Psoas muscle (tissue), 8 donors: ENCODE data around the gene RAB11FIP4. TPM values are rescaled to one million over a fixed set of nuclear protein-coding genes. Genes with fewer than 3 reads are reported as not detected.

Experiments
- ATAC-seq, 4 donors: fragments of 200-7000 bp; cut with Tn5 transposase; one replicate each; pipeline ENCODE4 v1.9.1; 2020; ENCODE audit warnings: moderate library complexity in 3 of 4, mild to moderate bottlenecking in 2 of 4
- DNase-seq, 2 donors: peaks; one replicate each; pipeline ENCODE4 v3.0.0-alpha.2; 2020
- H3K27ac ChIP-seq: fragments of 200-600 bp; one replicate; pipeline ENCODE4 v1.8.0; 2022
- H3K27me3 ChIP-seq, 3 donors: fragments of 200-600 bp in 1 of 3; one replicate each; pipeline versions ENCODE4 v1.6.1 to v1.8.0; 2013 to 2022; ENCODE audit warnings: low read length in 2 of 3, mild to moderate bottlenecking in 2 of 3, moderate library complexity in 1 of 3; ENCODE audit not compliant: insufficient read depth in 3 of 3
- H3K36me3 ChIP-seq, 2 donors: fragments of 200-600 bp in 1 of 2; one replicate each; pipeline versions ENCODE4 v1.6.1 to v1.8.0; 2013 to 2022; ENCODE audit warnings: low read depth in 1 of 2, mild to moderate bottlenecking in 1 of 2, moderate library complexity in 1 of 2; ENCODE audit not compliant: insufficient read depth in 1 of 2
- H3K4me1 ChIP-seq: fragments of 200-600 bp; one replicate; pipeline ENCODE4 v1.8.0; 2022
- H3K4me3 ChIP-seq: fragments of 200-600 bp; one replicate; pipeline ENCODE4 v1.8.0; 2022; ENCODE audit warnings: mild to moderate bottlenecking
- H3K9me3 ChIP-seq: fragments of 200-600 bp; one replicate; pipeline ENCODE4 v1.8.0; 2022
- WGBS, 3 donors: extraction: QIAGEN DNeasy Blood & Tissue Kit; methylation state at CpG; one replicate each; pipeline versions ENCODE4 v1.1.6 to v1.1.7; 2013; 5-methylcytosine and 5-hydroxymethylcytosine counted together
- intact Hi-C, 2 donors: fragments of 100-400 bp; cut with DNase I; formaldehyde crosslinking; loops; one replicate each; pipeline versions ENCODE4 v1.11.0 to v1.14.2; 2022
- polyA plus RNA-seq, 3 donors: library from polyadenylated mRNA; stranded (reverse); fragments of 200-250 nt; gene quantifications; one replicate each; pipeline ENCODE4 v1.2.3, GENCODE V29; 2013
- total RNA-seq, 4 donors: library from RNA; stranded (reverse); fragmentation: NEBNext Ultra II Directional in 2 of 4; extraction: Animal tissue kit (Norgen Biotek cat#: 25700) in 2 of 4; gene quantifications; one replicate each; pipeline versions ENCODE4 v1.2.1 to v1.2.4, GENCODE V29; 2021 to 2023
- TF ChIP-seq, protein P1 (sequence below): fragments of 200-600 bp; IDR thresholded peaks from one replicate; pipeline ENCODE4 v1.8.0; 2022; ENCODE audit warnings: antibody characterized with exemption
- donor health status: healthy with polysubstance abuse.
- donor health status: DM: no; HTN: no; CAD: no; lungs with moderate emphysema.
- donor health status: Bipolar disorder and iron deficiency.
- donor health status: healthy.
- donor health status: DM: yes; HTN: yes; CAD: no.
- donor health status: DM: no; HTN: no; CAD: no.
- donor health status: DM: no; HTN: no; CAD: no.
- donor health status: DM: yes; HTN: yes; CAD: no.

RAB11FIP4 gene
- total and polyA plus RNA-seq, 7 donors: 0.04 to 1.8 (median 0.41) TPM

DNA sequence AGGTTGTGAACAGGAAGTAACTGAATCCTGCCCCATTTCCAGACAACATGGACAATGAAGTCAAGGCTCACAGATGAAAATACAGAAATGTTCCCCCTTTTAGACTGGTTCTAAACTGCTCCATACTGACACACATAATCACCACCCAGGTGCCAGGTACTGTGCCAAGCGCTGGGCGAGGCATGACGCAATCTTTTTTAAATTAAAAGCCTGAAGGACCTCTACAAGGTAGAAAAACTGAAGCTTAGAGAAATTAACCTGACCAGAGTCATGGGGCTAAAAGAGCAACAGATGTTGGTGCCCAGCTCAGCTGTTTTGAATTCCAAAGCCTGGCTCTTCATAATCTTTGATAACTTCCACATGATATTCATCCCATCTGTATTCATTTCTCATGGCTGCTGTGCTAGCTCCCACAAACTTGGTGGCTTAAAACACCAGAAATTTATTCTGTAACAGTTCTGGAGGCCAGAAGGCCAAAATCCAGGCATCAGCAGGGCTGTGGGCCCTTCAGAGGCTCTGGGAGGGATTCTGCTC lies 4.9 kb upstream of the RAB11FIP4 start:
- Histone ChIP-seq H3K36me3 (no peaks in the 10 kb centered on the region), H3K27ac (no peak overlapping the region), H3K4me3 (no peak overlapping the region), H3K4me1 (no peaks in the 10 kb centered on the region), H3K27me3 (peaks cover 0 to 28% (median 14%) of the 10 kb centered on the region in 3 donors), H3K9me3 (no peaks in the 10 kb centered on the region)
- 51 to 80% (median 60%) methylated on average over 3 of the region's 3 CpGs for WGBS, 3 donors
- TF ChIP-seq, protein P1, sequence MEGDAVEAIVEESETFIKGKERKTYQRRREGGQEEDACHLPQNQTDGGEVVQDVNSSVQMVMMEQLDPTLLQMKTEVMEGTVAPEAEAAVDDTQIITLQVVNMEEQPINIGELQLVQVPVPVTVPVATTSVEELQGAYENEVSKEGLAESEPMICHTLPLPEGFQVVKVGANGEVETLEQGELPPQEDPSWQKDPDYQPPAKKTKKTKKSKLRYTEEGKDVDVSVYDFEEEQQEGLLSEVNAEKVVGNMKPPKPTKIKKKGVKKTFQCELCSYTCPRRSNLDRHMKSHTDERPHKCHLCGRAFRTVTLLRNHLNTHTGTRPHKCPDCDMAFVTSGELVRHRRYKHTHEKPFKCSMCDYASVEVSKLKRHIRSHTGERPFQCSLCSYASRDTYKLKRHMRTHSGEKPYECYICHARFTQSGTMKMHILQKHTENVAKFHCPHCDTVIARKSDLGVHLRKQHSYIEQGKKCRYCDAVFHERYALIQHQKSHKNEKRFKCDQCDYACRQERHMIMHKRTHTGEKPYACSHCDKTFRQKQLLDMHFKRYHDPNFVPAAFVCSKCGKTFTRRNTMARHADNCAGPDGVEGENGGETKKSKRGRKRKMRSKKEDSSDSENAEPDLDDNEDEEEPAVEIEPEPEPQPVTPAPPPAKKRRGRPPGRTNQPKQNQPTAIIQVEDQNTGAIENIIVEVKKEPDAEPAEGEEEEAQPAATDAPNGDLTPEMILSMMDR: no peak
- intact Hi-C loops: no loop called here
- ATAC-seq (no peak), DNase-seq (no peak)

DNA sequence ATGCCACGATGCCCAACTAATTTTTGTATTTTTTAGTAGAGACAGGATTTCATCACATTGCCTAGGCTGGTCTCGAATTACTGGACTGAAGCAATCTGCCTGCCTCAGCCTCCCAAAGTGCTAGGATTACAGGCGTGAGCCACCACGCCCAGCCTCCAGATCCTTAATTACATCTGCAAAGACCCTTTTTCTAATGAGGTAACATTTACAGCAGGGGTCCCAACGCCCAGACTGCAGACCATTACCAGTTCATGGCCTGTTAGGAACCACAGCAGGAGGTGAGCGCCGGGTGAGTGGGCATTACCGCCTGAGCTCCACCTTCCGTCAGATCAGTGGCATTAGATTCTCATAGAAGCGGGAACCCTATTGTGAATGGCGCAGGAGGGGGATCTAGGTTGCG lies 4.0 kb upstream of the RAB11FIP4 start:
- Histone ChIP-seq H3K9me3 (no peaks in the 10 kb centered on the region), H3K27ac (no peak overlapping the region), H3K4me1 (no peaks in the 10 kb centered on the region), H3K4me3 (no peak overlapping the region), H3K27me3 (peaks cover 0 to 35% (median 17%) of the 10 kb centered on the region in 3 donors), H3K36me3 (no peaks in the 10 kb centered on the region)
- DNase-seq: no peak
- 84 to 87% (median 86%) methylated on average over 12 of the region's 12 CpGs for WGBS, 3 donors
- no peak for ATAC-seq
- intact Hi-C loops: no loop called here
- TF ChIP-seq, protein P1: no peak

DNA sequence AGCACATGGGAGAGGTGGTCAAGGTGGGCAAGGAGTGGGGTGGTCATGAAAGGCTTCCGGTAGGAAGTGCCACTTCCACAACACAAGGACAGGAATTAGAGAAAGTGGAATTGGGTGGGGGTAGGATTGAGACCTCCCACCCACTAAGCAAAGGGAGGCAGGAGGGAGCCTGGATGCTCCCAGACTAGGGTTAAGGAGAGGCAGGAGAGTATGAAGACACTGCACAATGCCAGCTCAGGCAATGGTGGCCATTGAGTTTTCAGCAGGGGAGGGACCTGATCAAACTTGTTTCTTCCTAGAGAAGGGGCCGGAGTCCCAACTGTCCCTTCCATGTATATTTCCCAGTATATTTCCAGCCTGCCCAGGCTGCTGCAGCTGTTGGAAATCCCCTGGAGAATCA lies 3.1 kb upstream of the RAB11FIP4 start:
- WGBS, 3 donors: 69 to 81% (median 80%) methylated on average over 2 of the region's 2 CpGs
- intact Hi-C loops: loop anchor here in 1 of 2 donors (2.0 kb wide), 1 partner anchor 136 kb away; no protein-coding TSS in a partner anchor
- TF ChIP-seq, protein P1: no peak
- no peak for ATAC-seq
- H3K9me3 ChIP-seq: no peaks in the 10 kb centered on the region
- H3K27me3 ChIP-seq: peaks cover 0 to 44% (median 17%) of the 10 kb centered on the region in 3 donors
- DNase-seq: no peak
- H3K4me1 ChIP-seq: no peaks in the 10 kb centered on the region
- H3K4me3 ChIP-seq: no peak overlapping the region
- no peaks in the 10 kb centered on the region for H3K36me3 ChIP-seq
- H3K27ac ChIP-seq: no peak overlapping the region

DNA sequence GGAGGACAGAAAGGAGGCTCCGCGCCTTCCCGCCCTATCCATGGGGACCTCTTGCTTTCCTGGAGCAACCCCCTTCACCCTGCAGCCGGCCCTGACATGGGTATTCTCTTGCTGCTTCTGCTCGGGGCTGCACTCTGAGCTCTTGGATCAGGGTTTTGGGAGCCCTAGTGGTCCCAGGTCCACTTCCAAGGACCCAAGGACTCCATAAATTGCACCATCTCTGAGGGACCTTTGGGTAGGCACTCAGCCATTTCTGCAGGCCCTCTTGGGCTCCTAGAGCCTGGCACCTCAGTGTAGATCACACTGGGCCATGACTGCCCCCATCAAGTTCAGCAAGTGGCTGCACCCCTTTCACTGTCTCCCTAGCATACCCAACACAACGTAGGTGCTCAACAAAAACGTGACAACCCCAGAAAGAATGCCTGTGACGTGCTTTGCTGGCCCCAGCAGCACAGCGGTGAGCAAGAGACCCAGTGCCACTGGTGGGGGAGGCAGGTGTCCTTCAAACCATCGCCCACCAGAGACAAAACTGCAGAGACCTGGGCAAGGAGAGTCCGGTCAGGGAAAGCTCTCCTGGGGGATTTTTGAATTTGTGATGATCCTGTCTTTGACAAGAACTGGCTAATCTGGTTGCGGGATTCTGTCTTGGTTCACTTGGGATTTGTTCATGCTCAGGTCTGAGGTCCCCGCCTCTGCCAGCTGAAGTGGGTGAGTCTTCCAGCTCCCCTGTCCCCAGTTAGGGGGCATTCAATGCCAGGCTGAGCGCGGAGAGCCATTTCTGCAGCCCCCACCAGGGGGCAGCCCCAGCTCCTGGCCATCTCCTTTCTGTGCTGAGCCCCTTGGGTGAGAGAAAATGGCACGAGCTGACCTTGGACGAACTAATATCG lies 2.5 kb upstream of the RAB11FIP4 start:
- Histone ChIP-seq H3K36me3 (no peaks in the 10 kb centered on the region), H3K27ac (no peak overlapping the region), H3K4me3 (no peak overlapping the region), H3K9me3 (no peaks in the 10 kb centered on the region), H3K4me1 (no peaks in the 10 kb centered on the region), H3K27me3 (peaks cover 0 to 51% (median 17%) of the 10 kb centered on the region in 3 donors)
- no peak for DNase-seq
- intact Hi-C loops: loop anchor here in 1 of 2 donors (2.0 kb wide), 1 partner anchor 136 kb away; no protein-coding TSS in a partner anchor
- WGBS, 3 donors: 49 to 51% (median 50%) methylated on average over 18 of the region's 18 CpGs
- peak in 2 of 4 donors; percentile 47 to 48 for ATAC-seq
- TF ChIP-seq, protein P1: peak; percentile 47
